HepG2 (cell line): ENCODE results near the gene CEP63. TPM values are rescaled to one million over a fixed set of nuclear protein-coding genes. Genes with fewer than 3 reads are reported as not detected.

Experiments
- ATAC-seq: fragments of 200-7000 bp; cut with Tn5 transposase; 3 replicates; pipeline ENCODE4 v1.9.1; 2020; ENCODE audit warnings: mild to moderate bottlenecking, moderate library complexity
- BruUV-seq: library from RNA; stranded (reverse); fragments of 400-500 nt; replicated peaks from 2 replicates; lab custom pipeline; 2021; lab: Mats Ljungman, UMichigan
- CTCF ChIA-PET: fragments of 300-600 bp; formaldehyde crosslinking; extraction: SDS; loops from one replicate; lab custom pipeline; 2021; ENCODE audit warnings: low total read pairs, inconsistent platforms, low intra/inter-chr PET ratio; lab: Yijun Ruan, JAX
- POLR2A ChIA-PET: fragments of 350-600 bp; sonication (Branson Sonifier 250); formaldehyde crosslinking; loops from one replicate; lab custom pipeline; 2020; ENCODE audit warnings: antibody characterized with exemption, inconsistent platforms; lab: Yijun Ruan, JAX
- DNase-seq: peaks from one replicate; pipeline ENCODE4 v3.0.0-alpha.2; 2015; ENCODE audit warnings: low spot score
- FAIRE-seq: peaks from 3 replicates; lab custom pipeline; 2011; peaks lifted over from hg19 to GRCh38; lab: Jason Lieb, UNC
- H2AFZ ChIP-seq: one replicate; pipeline ENCODE4 v1.6.1; 2011; ENCODE audit warnings: low read length, inconsistent platforms
- H3K27ac ChIP-seq: fragments of 300-600 bp; 3 replicates; pipeline ENCODE4 v1.8.0; 2011; ENCODE audit warnings: mixed run types, mild to moderate bottlenecking, mixed read lengths, low read length, inconsistent platforms; ENCODE audit not compliant: insufficient read depth; ENCODE audit errors: extremely low read length
- H3K27me3 ChIP-seq, 2 experiments: fragments of 200-600 bp in 1 of 2; 2 replicates in 1 of 2; 3 replicates in 1 of 2; pipeline versions ENCODE4 v1.6.0 to v1.8.0; 2011; ENCODE audit warnings: low read length in 2 of 2, mild to moderate bottlenecking in 2 of 2, moderate library complexity in 2 of 2, inconsistent platforms in 1 of 2; ENCODE audit not compliant: insufficient read depth in 2 of 2, control insufficient read depth in 1 of 2
- H3K36me3 ChIP-seq, 2 experiments: fragments of 200-600 bp in 1 of 2; replicated peaks in 1 of 2; 2 replicates in 1 of 2; 3 replicates in 1 of 2; pipeline versions ENCODE4 v1.5.1 to v1.8.0; 2011; ENCODE audit warnings: low read length in 2 of 2, inconsistent platforms in 1 of 2; ENCODE audit not compliant: insufficient read depth in 2 of 2, control insufficient read depth in 1 of 2
- H3K4me1 ChIP-seq: 2 replicates; pipeline ENCODE4 v1.5.1; 2012; ENCODE audit warnings: low read length, inconsistent platforms; ENCODE audit not compliant: insufficient read depth
- H3K4me2 ChIP-seq: 2 replicates; pipeline ENCODE4 v1.6.0; 2011; ENCODE audit warnings: low read depth, low read length, inconsistent platforms
- H3K4me3 ChIP-seq, 3 experiments: fragments of 200-600 bp in 1 of 3; sonication (generic), shearing (Covaris generic) in 1 of 3; replicated peaks in 1 of 3; 2 replicates each; pipeline ENCODE4 v1.5.1; 2011 to 2016; ENCODE audit warnings: low read length in 3 of 3, inconsistent platforms in 2 of 3, low read depth in 2 of 3, mild to moderate bottlenecking in 2 of 3, control low read depth in 1 of 3, mixed read lengths in 1 of 3; ENCODE audit not compliant: insufficient read depth in 1 of 3
- H3K79me2 ChIP-seq: one replicate; pipeline ENCODE4 v1.6.1; 2011; ENCODE audit warnings: low read length, inconsistent platforms; ENCODE audit not compliant: insufficient read depth
- H3K9ac ChIP-seq: 2 replicates; pipeline ENCODE4 v1.6.0; 2011; ENCODE audit warnings: mild to moderate bottlenecking, low read depth, low read length, inconsistent platforms; ENCODE audit not compliant: insufficient read depth
- H3K9me3 ChIP-seq: 2 replicates; pipeline ENCODE4 v1.5.1; 2012; ENCODE audit warnings: mild to moderate bottlenecking, low read length
- H4K20me1 ChIP-seq: 2 replicates; pipeline ENCODE4 v1.6.0; 2011; ENCODE audit warnings: inconsistent platforms, mild to moderate bottlenecking, low read length, moderate library complexity; ENCODE audit not compliant: insufficient read depth
- ADNP ChIP-seq: sonication (generic); formaldehyde crosslinking; IDR thresholded peaks from 2 replicates; pipeline ENCODE4 v1.4.0; 2020; ENCODE audit warnings: missing genetic modification reagents
- ATF7 ChIP-seq, 2 experiments: fragments of 450-650 bp in 1 of 2; sonication (generic) in 1 of 2; formaldehyde crosslinking in 1 of 2; IDR thresholded peaks; 2 replicates each; pipeline versions ENCODE4 v1.4.0 to v1.6.1; 2016 to 2020; ENCODE audit warnings: antibody characterized with exemption in 1 of 2, mild to moderate bottlenecking in 1 of 2, missing genetic modification reagents in 1 of 2
- EEA1 ChIP-seq: sonication (generic); formaldehyde crosslinking; IDR thresholded peaks from 2 replicates; pipeline ENCODE4 v1.5.1; 2020; ENCODE audit warnings: mild to moderate bottlenecking, missing genetic modification reagents, borderline replicate concordance
- HCFC1 ChIP-seq: fragments of 150-350 bp; IDR thresholded peaks from 2 replicates; pipeline ENCODE4 v1.6.1; 2014; ENCODE audit warnings: low read depth, low read length
- HDAC1 ChIP-seq: sonication (generic); formaldehyde crosslinking; IDR thresholded peaks from 2 replicates; pipeline ENCODE4 v1.5.1; 2020; ENCODE audit warnings: mild to moderate bottlenecking, missing genetic modification reagents
- HMGA1 ChIP-seq: sonication (generic); formaldehyde crosslinking; conservative IDR thresholded peaks from 2 replicates; pipeline ENCODE4 v1.4.0; 2020; ENCODE audit warnings: missing genetic modification reagents
- KDM2A ChIP-seq: sonication (generic); formaldehyde crosslinking; IDR thresholded peaks from 2 replicates; pipeline ENCODE4 v1.4.0; 2020; ENCODE audit warnings: low read depth, missing genetic modification reagents, borderline replicate concordance
- KLF16 ChIP-seq, 2 experiments: sonication (generic) in 1 of 2; formaldehyde crosslinking in 1 of 2; IDR thresholded peaks; 2 replicates each; pipeline versions ENCODE4 v1.6.1 to v1.8.0; 2016 to 2023; ENCODE audit warnings: missing genetic modification reagents in 2 of 2, missing compliant biosample characterization in 1 of 2
- PITX1 ChIP-seq: sonication (generic); formaldehyde crosslinking; IDR thresholded peaks from 2 replicates; pipeline ENCODE4 v1.5.1; 2020; ENCODE audit warnings: mild to moderate bottlenecking, missing genetic modification reagents
- RAD21 ChIP-seq: fragments of 450-650 bp; formaldehyde crosslinking; IDR thresholded peaks from 2 replicates; pipeline ENCODE4 v1.5.0; 2020; ENCODE audit warnings: mild to moderate bottlenecking
- RCOR2 ChIP-seq: IDR thresholded peaks from 2 replicates; pipeline ENCODE4 v1.6.1; 2016; ENCODE audit warnings: missing biosample characterization, missing genetic modification reagents
- RXRB ChIP-seq: IDR thresholded peaks from 2 replicates; pipeline ENCODE4 v1.6.1; 2016; ENCODE audit warnings: borderline replicate concordance, missing genetic modification reagents, missing compliant biosample characterization
- ZKSCAN5 ChIP-seq: sonication (generic); formaldehyde crosslinking; IDR thresholded peaks from 2 replicates; pipeline ENCODE4 v1.5.1; 2020; ENCODE audit warnings: mild to moderate bottlenecking, missing genetic modification reagents
- ZNF383 ChIP-seq: sonication (generic); formaldehyde crosslinking; IDR thresholded peaks from 2 replicates; pipeline ENCODE4 v1.4.0; 2020; ENCODE audit warnings: missing genetic modification reagents, mild to moderate bottlenecking, borderline replicate concordance
- ZNF552 ChIP-seq: sonication (generic); formaldehyde crosslinking; IDR thresholded peaks from 2 replicates; pipeline ENCODE4 v1.9.0; 2022; ENCODE audit warnings: missing genetic modification reagents, mild to moderate bottlenecking, borderline replicate concordance
- ZNF83 ChIP-seq: sonication (generic); formaldehyde crosslinking; IDR thresholded peaks from 2 replicates; pipeline ENCODE4 v1.4.0; 2020; ENCODE audit warnings: missing genetic modification reagents, mild to moderate bottlenecking, borderline replicate concordance
- ZSCAN21 ChIP-seq: sonication (generic); formaldehyde crosslinking; IDR thresholded peaks from 2 replicates; pipeline ENCODE4 v1.8.0; 2022; ENCODE audit warnings: mild to moderate bottlenecking, missing genetic modification reagents, moderate library complexity, borderline replicate concordance
- WGBS: methylation state at CpG from one replicate; pipeline ENCODE4 v1.1.6; 2017; ENCODE audit warnings: low lambda C conversion rate; 5-methylcytosine and 5-hydroxymethylcytosine counted together
- in situ Hi-C: cut with HindIII; loops from 2 replicates; pipeline ENCODE4 v1.10.0; 2017; ENCODE audit warnings: low pct_unique_long_range_greater_than_20kb; ENCODE audit not compliant: extremely low pct_ligation_motif_present
- intact Hi-C: fragments of 100-400 bp; cut with micrococcal nuclease; formaldehyde crosslinking; loops from one replicate; pipeline ENCODE4 v1.10.0; 2022; ENCODE audit not compliant: unreplicated experiment
- polyA plus RNA-seq, 8 experiments: library from polyadenylated mRNA; depleted of rRNA in 3 of 8; stranded (reverse) in 7 of 8; unstranded in 1 of 8; fragments of >200 nt; fragmentation: Illumina TruSeq in 4 of 8; extraction: Trizol in 4 of 8; gene quantifications; 2 replicates each; pipeline versions ENCODE4 v1.2.1 to v1.2.3, GENCODE V29; 2011 to 2016; ENCODE audit warnings: low read depth in 4 of 8, missing spikeins in 1 of 8, mixed read lengths in 1 of 8; ENCODE audit not compliant: insufficient read depth in 1 of 8
- total RNA-seq, 5 experiments: library from RNA; depleted of rRNA; stranded (reverse); fragments of >200 nt; fragmentation: Illumina TruSeq; extraction: Trizol; gene quantifications; 2 replicates each; pipeline ENCODE4 v1.2.3, GENCODE V29; 2016; ENCODE audit warnings: low read depth in 1 of 5
- TF ChIP-seq, protein P1 (sequence below): sonication (generic); formaldehyde crosslinking; conservative IDR thresholded peaks from 2 replicates; pipeline ENCODE4 v1.8.1; 2023; ENCODE audit warnings: missing genetic modification reagents
- TF ChIP-seq, protein P2 (sequence below): sonication (generic); formaldehyde crosslinking; IDR thresholded peaks from 2 replicates; pipeline ENCODE4 v1.5.0; 2020; ENCODE audit warnings: missing genetic modification reagents

The CEP63 gene
- total and polyA plus RNA-seq, 2 of the 13 experiments (the other 11 are each of a cell fraction or from before 2014, with no cell fraction given): 7.2 to 18.4 TPM

DNA sequence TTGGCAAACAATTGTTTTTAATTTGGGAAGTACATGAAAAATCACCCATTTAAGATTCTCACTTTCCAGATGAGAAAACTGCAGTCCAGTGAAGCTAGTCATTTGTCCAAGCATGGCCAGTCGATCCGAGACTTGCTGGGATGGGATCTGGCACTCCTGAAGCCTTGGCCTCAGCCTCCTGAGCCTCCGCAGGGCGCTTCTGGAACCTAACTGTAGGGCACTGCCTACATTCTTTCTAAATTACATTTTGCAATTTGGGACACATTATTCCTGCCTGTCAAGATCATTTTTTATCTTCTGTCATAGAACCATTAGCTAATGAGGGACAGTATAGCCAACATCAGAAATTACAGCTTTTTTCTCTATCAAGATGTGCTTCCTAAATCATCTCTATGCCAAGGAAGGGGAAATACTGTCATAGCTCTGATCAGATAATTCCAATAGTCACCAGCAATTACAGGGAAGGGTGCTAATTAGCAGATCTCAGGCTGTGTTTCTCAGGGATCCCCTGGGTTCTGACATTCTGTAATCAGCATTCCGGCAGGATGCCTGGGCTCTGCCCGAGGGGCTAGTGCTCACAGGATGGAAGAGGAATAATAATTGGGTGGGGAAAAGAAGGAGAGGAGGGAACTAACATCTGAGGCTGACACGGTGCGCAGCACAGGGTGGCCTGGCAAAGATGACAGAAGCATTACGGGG, 28.3 kb upstream of the CEP63 start:
- Histone ChIP-seq H4K20me1 (no peaks in the 10 kb centered on the region), H3K9me3 (no peaks in the 10 kb centered on the region), H3K79me2 (no peaks in the 10 kb centered on the region), H3K9ac (no peak overlapping the region), H3K4me3 (no peak overlapping the region), H3K4me2 (no peak overlapping the region), H3K36me3 (no peaks in the 10 kb centered on the region), H3K27me3 (peaks cover 0 to 35% of the 10 kb centered on the region in 2 experiments; a peak in 2 of 5 replicates), H2AFZ (no peak overlapping the region), H3K27ac (no peak overlapping the region), H3K4me1 (peaks cover 5% of the 10 kb centered on the region)
- no peak for DNase-seq
- TF ChIP-seq HDAC1 (CRISPR knock-in tag): no peak
- TF ChIP-seq HMGA1 (CRISPR knock-in tag): no peak
- TF ChIP-seq EEA1: no peak
- no peak for TF ChIP-seq ZNF552 (CRISPR knock-in tag)
- TF ChIP-seq, protein P1, sequence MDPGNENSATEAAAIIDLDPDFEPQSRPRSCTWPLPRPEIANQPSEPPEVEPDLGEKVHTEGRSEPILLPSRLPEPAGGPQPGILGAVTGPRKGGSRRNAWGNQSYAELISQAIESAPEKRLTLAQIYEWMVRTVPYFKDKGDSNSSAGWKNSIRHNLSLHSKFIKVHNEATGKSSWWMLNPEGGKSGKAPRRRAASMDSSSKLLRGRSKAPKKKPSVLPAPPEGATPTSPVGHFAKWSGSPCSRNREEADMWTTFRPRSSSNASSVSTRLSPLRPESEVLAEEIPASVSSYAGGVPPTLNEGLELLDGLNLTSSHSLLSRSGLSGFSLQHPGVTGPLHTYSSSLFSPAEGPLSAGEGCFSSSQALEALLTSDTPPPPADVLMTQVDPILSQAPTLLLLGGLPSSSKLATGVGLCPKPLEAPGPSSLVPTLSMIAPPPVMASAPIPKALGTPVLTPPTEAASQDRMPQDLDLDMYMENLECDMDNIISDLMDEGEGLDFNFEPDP: no peak
- TF ChIP-seq ZSCAN21 (CRISPR knock-in tag): no peak
- no peak for TF ChIP-seq ZKSCAN5 (CRISPR knock-in tag)
- TF ChIP-seq RXRB (CRISPR knock-in tag): no peak
- no peak for TF ChIP-seq KDM2A (CRISPR knock-in tag)
- TF ChIP-seq KLF16 (CRISPR knock-in tag; IDR thresholded peaks at IDR 0.05): no peak
- no peak for TF ChIP-seq ZNF83
- no peak for TF ChIP-seq PITX1 (CRISPR knock-in tag)
- TF ChIP-seq ADNP: no peak
- TF ChIP-seq, protein P2, sequence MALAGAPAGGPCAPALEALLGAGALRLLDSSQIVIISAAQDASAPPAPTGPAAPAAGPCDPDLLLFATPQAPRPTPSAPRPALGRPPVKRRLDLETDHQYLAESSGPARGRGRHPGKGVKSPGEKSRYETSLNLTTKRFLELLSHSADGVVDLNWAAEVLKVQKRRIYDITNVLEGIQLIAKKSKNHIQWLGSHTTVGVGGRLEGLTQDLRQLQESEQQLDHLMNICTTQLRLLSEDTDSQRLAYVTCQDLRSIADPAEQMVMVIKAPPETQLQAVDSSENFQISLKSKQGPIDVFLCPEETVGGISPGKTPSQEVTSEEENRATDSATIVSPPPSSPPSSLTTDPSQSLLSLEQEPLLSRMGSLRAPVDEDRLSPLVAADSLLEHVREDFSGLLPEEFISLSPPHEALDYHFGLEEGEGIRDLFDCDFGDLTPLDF: no peak
- TF ChIP-seq RAD21 (CRISPR knock-in tag): no peak
- no peak for TF ChIP-seq ATF7 (IDR thresholded peaks at IDR 0.05)
- TF ChIP-seq ATF7 (CRISPR knock-in tag; IDR thresholded peaks at IDR 0.05): no peak
- TF ChIP-seq RCOR2 (CRISPR knock-in tag): no peak
- no peak for TF ChIP-seq ZNF383 (CRISPR knock-in tag)
- TF ChIP-seq HCFC1: no peak
- 64% methylated on average over 9 of the region's 9 CpGs for WGBS
- BruUV-seq: no TSS peak
- FAIRE-seq: no peak
- ChIA-PET POLR2A (no interaction called here), CTCF (no interaction called here)
- no peak for ATAC-seq
- intact Hi-C loops: no loop called here
- in situ Hi-C loops: no loop called here
